Measurements from ENCODE around the gene SLC7A14. TPM values are rescaled to one million over a fixed set of nuclear protein-coding genes. Genes with fewer than 3 reads are reported as not detected.

SLC7A14 gene
- polyA plus RNA-seq, 2 donors: not detected

DNA sequence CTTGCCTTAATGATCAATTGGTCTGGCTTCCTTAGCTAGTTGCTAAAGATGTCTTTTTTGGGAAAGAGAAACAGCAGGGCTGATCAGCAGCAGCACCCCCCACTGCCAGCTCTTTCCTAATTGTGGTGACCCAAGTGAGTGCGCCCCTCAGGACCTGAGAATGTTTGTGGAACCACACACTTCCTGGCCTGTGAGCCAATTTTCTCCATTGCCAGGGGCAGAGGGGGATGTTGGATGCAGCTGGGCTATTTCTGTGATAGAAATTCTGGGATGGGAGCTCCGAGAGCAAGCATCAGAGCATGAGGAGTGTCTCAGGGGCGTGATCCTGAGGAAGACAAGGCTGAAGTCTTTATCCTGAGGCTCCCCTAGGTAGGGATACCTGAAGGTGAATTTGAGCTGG, 100.6 kb downstream of the SLC7A14 start:
- Histone ChIP-seq H3K27ac (ENCODE audit: low read depth in 2 of 2, low read length in 1 of 2) (no peak overlapping the region), H3K36me3 (ENCODE audit: control insufficient read depth in 2 of 2, insufficient read depth in 2 of 2, low read length in 1 of 2) (no peaks in the 10 kb centered on the region), H3K27me3 (ENCODE audit: control insufficient read depth in 1 of 2, insufficient read depth in 2 of 2, low read length in 2 of 2) (no peaks in the 10 kb centered on the region), H3K4me3 (ENCODE audit: low read depth in 1 of 2, low read length in 2 of 2) (no peak overlapping the region), H3K9me3 (ENCODE audit: control insufficient read depth in 2 of 2, insufficient read depth in 1 of 2, low read depth in 1 of 2, low read length in 1 of 2) (no peaks in the 10 kb centered on the region), H3K4me1 (ENCODE audit: control insufficient read depth in 2 of 2, insufficient read depth in 2 of 2, low read length in 1 of 2) (no peaks in the 10 kb centered on the region)
- 75 to 80% methylated on average over 3 of the region's 3 CpGs for WGBS, 2 donors

DNA sequence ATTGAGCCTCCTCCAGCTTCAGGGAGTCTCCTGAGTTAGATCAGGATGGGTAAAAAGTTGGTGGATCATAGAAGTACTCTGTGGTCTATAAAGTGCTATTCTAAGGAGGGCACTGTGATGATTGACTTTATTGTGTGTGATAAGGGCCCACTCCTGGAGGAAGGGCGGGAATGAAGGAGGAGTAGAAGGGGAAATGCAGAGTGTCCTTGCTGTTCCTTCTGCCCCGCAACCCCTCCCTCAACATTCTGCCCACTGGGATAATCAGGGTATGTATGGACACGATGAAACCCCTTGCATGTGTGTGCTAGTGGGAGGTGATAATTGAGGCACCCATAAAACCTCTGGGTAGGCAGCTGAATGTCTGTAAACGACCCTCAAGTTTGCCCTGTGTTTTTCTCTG, 101.0 kb downstream of the SLC7A14 start:
- no peak overlapping the region for H3K27ac ChIP-seq (ENCODE audit: low read depth in 2 of 2, low read length in 1 of 2)
- 71 to 79% methylated on average over 4 of the region's 4 CpGs for WGBS, 2 donors

DNA sequence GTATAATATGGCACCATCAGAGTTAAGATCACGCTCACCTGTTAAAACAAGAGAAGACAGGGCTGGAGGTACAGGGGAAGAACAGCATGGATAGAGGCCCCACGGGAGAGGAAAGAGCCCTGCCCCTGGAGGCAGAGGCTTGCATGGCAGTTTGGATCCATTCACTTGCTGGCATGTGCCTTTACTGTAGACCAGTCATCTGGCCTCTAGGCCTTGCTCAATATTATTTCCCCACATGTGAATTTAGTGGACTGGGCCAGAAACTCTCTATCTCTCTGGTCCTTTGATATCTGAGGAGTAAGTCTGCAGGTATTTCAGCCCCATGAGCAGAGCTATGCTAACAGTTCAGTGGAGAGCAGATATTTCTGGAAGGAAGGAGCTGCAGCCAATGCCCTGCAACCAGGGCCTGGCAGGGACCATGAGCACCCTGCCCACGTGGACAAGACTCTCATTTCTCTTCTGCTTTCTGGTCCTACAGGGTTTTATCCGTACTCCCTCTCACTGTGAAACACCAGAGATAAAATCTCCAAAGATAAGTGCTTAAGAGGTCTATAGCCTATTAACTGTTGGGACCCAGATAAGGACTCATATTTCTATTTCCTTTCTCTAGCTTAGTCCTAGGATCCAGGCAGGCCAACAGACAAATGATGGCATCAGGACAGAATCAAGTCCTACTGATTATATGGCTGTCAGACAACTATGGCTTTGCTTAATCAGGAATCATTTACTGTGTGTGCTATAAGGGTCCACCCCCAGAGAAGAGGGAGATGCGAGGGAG, 102.2 kb downstream of the SLC7A14 start:
- Histone ChIP-seq H3K9me3 (ENCODE audit: control insufficient read depth in 2 of 2, insufficient read depth in 1 of 2, low read depth in 1 of 2, low read length in 1 of 2) (no peaks in the 10 kb centered on the region), H3K4me3 (ENCODE audit: low read depth in 1 of 2, low read length in 2 of 2) (no peak overlapping the region), H3K36me3 (ENCODE audit: control insufficient read depth in 2 of 2, insufficient read depth in 2 of 2, low read length in 1 of 2) (no peaks in the 10 kb centered on the region), H3K27ac (ENCODE audit: low read depth in 2 of 2, low read length in 1 of 2) (no peak overlapping the region), H3K27me3 (ENCODE audit: control insufficient read depth in 1 of 2, insufficient read depth in 2 of 2, low read length in 2 of 2) (no peaks in the 10 kb centered on the region), H3K4me1 (ENCODE audit: control insufficient read depth in 2 of 2, insufficient read depth in 2 of 2, low read length in 1 of 2) (no peaks in the 10 kb centered on the region)
- WGBS, 2 donors: 72 to 73% methylated on average over 5 of the region's 5 CpGs

More for the DNA sequence above, 101.0 kb downstream of the SLC7A14 start:
- no peaks in the 10 kb centered on the region for H3K4me1 ChIP-seq (ENCODE audit: control insufficient read depth in 2 of 2, insufficient read depth in 2 of 2, low read length in 1 of 2)
- H3K9me3 ChIP-seq (ENCODE audit: control insufficient read depth in 2 of 2, insufficient read depth in 1 of 2, low read depth in 1 of 2, low read length in 1 of 2): no peaks in the 10 kb centered on the region
- H3K27me3 ChIP-seq (ENCODE audit: control insufficient read depth in 1 of 2, insufficient read depth in 2 of 2, low read length in 2 of 2): no peaks in the 10 kb centered on the region
- H3K4me3 ChIP-seq (ENCODE audit: low read depth in 1 of 2, low read length in 2 of 2): no peak overlapping the region
- H3K36me3 ChIP-seq (ENCODE audit: control insufficient read depth in 2 of 2, insufficient read depth in 2 of 2, low read length in 1 of 2): no peaks in the 10 kb centered on the region

DNA sequence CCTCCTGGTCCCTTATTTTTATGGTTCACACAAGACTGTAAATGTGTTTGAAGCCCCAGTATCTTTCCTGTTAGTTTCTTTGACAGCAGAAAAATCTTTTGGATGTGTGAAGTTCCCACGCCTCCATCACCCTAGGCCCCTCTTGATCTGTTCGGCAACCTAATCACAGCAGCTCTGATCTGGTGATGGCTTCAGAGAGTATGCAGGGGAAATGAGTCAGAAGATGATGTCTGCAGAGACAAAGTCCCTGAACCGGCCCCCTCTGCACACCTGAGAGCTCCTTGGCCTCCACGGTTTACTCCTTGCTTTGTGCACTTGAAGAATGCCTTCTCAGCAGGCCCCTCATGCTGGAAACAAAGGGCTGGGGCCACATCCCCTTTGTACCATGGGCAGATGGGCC, 103.7 kb downstream of the SLC7A14 start:
- Histone ChIP-seq H3K4me1 (ENCODE audit: control insufficient read depth in 2 of 2, insufficient read depth in 2 of 2, low read length in 1 of 2) (no peaks in the 10 kb centered on the region), H3K4me3 (ENCODE audit: low read depth in 1 of 2, low read length in 2 of 2) (no peak overlapping the region), H3K27ac (ENCODE audit: low read depth in 2 of 2, low read length in 1 of 2) (no peak overlapping the region), H3K27me3 (ENCODE audit: control insufficient read depth in 1 of 2, insufficient read depth in 2 of 2, low read length in 2 of 2) (no peaks in the 10 kb centered on the region), H3K36me3 (ENCODE audit: control insufficient read depth in 2 of 2, insufficient read depth in 2 of 2, low read length in 1 of 2) (no peaks in the 10 kb centered on the region), H3K9me3 (ENCODE audit: control insufficient read depth in 2 of 2, insufficient read depth in 1 of 2, low read depth in 1 of 2, low read length in 1 of 2) (no peaks in the 10 kb centered on the region)
- 75 to 85% methylated on average over 4 of the region's 4 CpGs for WGBS, 2 donors

DNA sequence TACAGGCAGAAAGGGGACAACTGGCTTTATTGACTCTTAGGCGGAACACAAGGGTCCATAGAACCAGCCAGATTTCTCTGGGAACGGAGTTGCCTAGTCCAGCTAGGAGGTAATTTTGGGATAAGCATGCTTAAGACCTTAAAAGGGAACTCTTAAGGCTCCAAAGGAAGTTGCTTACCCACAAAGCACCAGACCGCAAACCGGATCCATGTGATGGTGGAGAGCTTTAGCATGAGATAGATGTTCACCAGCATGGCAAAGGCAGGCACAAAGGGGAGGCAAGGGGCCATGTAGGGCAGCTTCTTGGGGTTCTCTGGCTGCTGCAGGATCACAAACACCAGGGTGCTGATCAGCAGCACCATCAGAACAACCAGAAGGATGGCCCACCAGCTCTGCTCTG, 105.8 kb downstream of the SLC7A14 start:
- no peak overlapping the region for H3K27ac ChIP-seq (ENCODE audit: low read depth in 2 of 2, low read length in 1 of 2)
- 87 to 93% methylated on average over 4 of the region's 4 CpGs for WGBS, 2 donors

DNA sequence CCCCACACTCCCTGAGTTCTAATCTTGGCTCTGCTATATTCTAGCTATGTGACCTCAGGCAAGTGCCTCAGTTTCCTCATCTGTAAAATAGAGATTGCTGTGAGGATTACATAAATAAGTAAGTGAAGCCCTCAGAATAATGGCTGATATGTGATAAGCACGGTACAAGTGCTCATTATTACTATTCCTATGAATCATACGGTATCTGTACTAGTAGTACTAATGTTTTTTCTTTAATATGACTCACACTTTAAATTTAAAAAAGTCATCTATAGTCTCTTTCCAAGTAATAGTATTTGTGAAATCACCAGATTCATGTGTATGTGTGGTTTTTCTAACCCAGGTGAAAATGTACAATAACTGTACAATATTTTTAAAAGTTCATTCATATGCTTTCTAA, 108.5 kb downstream of the SLC7A14 start:
- Histone ChIP-seq H3K4me1 (ENCODE audit: control insufficient read depth in 2 of 2, insufficient read depth in 2 of 2, low read length in 1 of 2) (peaks cover 0 to 3% of the 10 kb centered on the region in 2 donors), H3K27me3 (ENCODE audit: control insufficient read depth in 1 of 2, insufficient read depth in 2 of 2, low read length in 2 of 2) (no peaks in the 10 kb centered on the region), H3K9me3 (ENCODE audit: control insufficient read depth in 2 of 2, insufficient read depth in 1 of 2, low read depth in 1 of 2, low read length in 1 of 2) (no peaks in the 10 kb centered on the region), H3K27ac (ENCODE audit: low read depth in 2 of 2, low read length in 1 of 2) (no peak overlapping the region), H3K36me3 (ENCODE audit: control insufficient read depth in 2 of 2, insufficient read depth in 2 of 2, low read length in 1 of 2) (no peaks in the 10 kb centered on the region), H3K4me3 (ENCODE audit: low read depth in 1 of 2, low read length in 2 of 2) (no peak overlapping the region)
- WGBS, 2 donors: 29 to 38% methylated on average over 2 of the region's 2 CpGs

More for the DNA sequence above, 105.8 kb downstream of the SLC7A14 start:
- Histone ChIP-seq H3K4me1 (ENCODE audit: control insufficient read depth in 2 of 2, insufficient read depth in 2 of 2, low read length in 1 of 2) (no peaks in the 10 kb centered on the region), H3K27me3 (ENCODE audit: control insufficient read depth in 1 of 2, insufficient read depth in 2 of 2, low read length in 2 of 2) (no peaks in the 10 kb centered on the region), H3K4me3 (ENCODE audit: low read depth in 1 of 2, low read length in 2 of 2) (no peak overlapping the region), H3K9me3 (ENCODE audit: control insufficient read depth in 2 of 2, insufficient read depth in 1 of 2, low read depth in 1 of 2, low read length in 1 of 2) (no peaks in the 10 kb centered on the region), H3K36me3 (ENCODE audit: control insufficient read depth in 2 of 2, insufficient read depth in 2 of 2, low read length in 1 of 2) (no peaks in the 10 kb centered on the region)

DNA sequence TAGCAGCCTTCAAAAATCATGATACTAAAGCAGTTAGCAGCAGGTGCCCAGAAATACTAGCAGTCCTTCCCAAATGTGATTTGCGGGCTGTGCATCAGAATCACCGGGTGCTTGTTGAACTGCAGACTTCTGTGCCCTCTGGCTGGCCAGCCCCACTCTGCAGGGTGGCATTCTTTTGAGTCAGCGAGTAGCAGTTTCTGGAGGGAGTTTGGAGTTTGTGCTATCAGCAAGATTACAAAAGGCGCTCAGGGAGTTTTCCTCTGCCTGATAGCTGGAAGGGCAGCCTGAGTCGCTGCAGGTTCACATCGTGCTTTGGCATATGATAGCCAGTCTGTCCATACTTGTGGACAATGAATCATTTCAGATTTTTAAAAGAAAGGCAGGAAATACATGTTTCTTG, 109.6 kb downstream of the SLC7A14 start:
- Histone ChIP-seq H3K4me3 (ENCODE audit: low read depth in 1 of 2, low read length in 2 of 2) (no peak overlapping the region), H3K27me3 (ENCODE audit: control insufficient read depth in 1 of 2, insufficient read depth in 2 of 2, low read length in 2 of 2) (no peaks in the 10 kb centered on the region), H3K9me3 (ENCODE audit: control insufficient read depth in 2 of 2, insufficient read depth in 1 of 2, low read depth in 1 of 2, low read length in 1 of 2) (no peaks in the 10 kb centered on the region), H3K27ac (ENCODE audit: low read depth in 2 of 2, low read length in 1 of 2) (no peak overlapping the region), H3K36me3 (ENCODE audit: control insufficient read depth in 2 of 2, insufficient read depth in 2 of 2, low read length in 1 of 2) (no peaks in the 10 kb centered on the region), H3K4me1 (ENCODE audit: control insufficient read depth in 2 of 2, insufficient read depth in 2 of 2, low read length in 1 of 2) (peaks cover 0 to 3% of the 10 kb centered on the region in 2 donors)
- WGBS, 2 donors: 55 to 77% methylated on average over 6 of the region's 6 CpGs

DNA sequence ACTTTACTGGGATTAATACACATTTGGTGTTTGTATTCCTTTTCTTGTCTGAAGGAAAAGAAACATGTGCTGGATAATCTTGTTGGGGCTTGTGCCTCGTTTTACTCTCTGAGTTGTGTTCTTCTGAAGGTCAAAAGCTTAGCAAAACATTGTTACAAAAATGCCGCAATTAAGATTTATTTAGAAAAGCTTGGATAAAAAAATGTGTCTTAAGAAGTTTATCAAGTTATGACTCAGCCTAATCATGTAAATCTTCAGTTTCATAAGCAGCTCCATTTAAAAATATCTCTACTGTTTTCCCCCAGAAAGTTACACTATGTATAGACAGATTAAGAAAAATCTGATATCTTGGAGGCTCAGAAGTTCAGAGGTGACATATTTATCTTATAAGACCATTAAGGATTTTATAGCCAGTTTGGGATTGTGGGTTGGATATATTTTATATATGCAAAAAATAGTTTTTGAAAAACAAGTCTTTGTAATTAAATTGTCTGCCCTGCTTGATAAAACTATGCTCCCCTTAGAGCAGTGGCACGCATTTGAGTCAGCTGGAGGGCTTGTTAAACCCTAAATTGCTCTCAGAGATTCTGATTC, 110.7 kb downstream of the SLC7A14 start:
- no peaks in the 10 kb centered on the region for H3K9me3 ChIP-seq (ENCODE audit: control insufficient read depth in 2 of 2, insufficient read depth in 1 of 2, low read depth in 1 of 2, low read length in 1 of 2)
- no peak overlapping the region for H3K27ac ChIP-seq (ENCODE audit: low read depth in 2 of 2, low read length in 1 of 2)
- H3K27me3 ChIP-seq (ENCODE audit: control insufficient read depth in 1 of 2, insufficient read depth in 2 of 2, low read length in 2 of 2): no peaks in the 10 kb centered on the region
- no peaks in the 10 kb centered on the region for H3K36me3 ChIP-seq (ENCODE audit: control insufficient read depth in 2 of 2, insufficient read depth in 2 of 2, low read length in 1 of 2)
- H3K4me1 ChIP-seq (ENCODE audit: control insufficient read depth in 2 of 2, insufficient read depth in 2 of 2, low read length in 1 of 2): peaks cover 0 to 3% of the 10 kb centered on the region in 2 donors
- 44 to 59% methylated on average over 3 of the region's 3 CpGs for WGBS, 2 donors
- H3K4me3 ChIP-seq (ENCODE audit: low read depth in 1 of 2, low read length in 2 of 2): no peak overlapping the region

DNA sequence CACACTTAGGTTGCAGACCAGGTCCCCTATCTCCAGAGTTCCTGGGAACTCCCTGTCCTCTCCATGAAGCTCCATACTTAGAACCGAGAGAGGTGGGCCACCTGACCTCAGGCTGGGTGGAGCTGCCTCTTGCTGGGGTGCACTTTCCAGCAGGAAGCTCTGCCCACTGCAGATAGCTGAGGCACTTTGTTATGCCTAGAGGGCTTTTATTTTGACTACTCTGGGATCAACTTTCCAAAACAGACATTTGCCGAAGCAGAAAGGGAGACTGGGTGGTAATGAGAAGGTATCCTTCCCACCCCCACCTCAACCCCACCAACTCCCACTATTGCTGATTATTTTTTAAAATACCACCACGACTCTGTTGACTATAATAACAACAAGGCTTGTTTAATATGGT, 112.5 kb downstream of the SLC7A14 start:
- WGBS, 2 donors: 50 to 55% methylated on average over 3 of the region's 3 CpGs
- Histone ChIP-seq H3K4me1 (ENCODE audit: control insufficient read depth in 2 of 2, insufficient read depth in 2 of 2, low read length in 1 of 2) (peaks cover 0 to 3% of the 10 kb centered on the region in 2 donors), H3K27ac (ENCODE audit: low read depth in 2 of 2, low read length in 1 of 2) (no peak overlapping the region), H3K36me3 (ENCODE audit: control insufficient read depth in 2 of 2, insufficient read depth in 2 of 2, low read length in 1 of 2) (no peaks in the 10 kb centered on the region), H3K9me3 (ENCODE audit: control insufficient read depth in 2 of 2, insufficient read depth in 1 of 2, low read depth in 1 of 2, low read length in 1 of 2) (no peaks in the 10 kb centered on the region), H3K4me3 (ENCODE audit: low read depth in 1 of 2, low read length in 2 of 2) (no peak overlapping the region), H3K27me3 (ENCODE audit: control insufficient read depth in 1 of 2, insufficient read depth in 2 of 2, low read length in 2 of 2) (no peaks in the 10 kb centered on the region)

DNA sequence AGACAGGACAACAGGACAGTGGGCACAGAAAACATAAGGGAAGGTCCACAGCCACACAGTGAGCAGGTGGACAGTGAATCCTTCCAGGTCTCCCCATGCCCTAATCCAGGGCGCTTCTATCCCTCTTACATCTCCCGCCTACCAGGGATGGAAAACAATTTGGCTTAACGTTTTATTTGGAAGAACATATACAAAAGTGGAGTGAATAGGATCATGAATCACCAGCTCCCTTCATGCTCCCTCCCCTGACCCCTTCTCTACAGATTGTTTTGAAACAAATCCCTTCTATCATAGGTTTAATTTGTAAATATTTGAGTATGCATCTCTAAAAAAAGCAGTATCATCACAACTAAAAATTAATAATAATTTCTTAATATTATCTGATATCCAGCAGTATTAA, 114.7 kb downstream of the SLC7A14 start:
- 55 to 66% methylated on average over 3 of the region's 3 CpGs for WGBS, 2 donors
- Histone ChIP-seq H3K36me3 (ENCODE audit: control insufficient read depth in 2 of 2, insufficient read depth in 2 of 2, low read length in 1 of 2) (no peaks in the 10 kb centered on the region), H3K9me3 (ENCODE audit: control insufficient read depth in 2 of 2, insufficient read depth in 1 of 2, low read depth in 1 of 2, low read length in 1 of 2) (no peaks in the 10 kb centered on the region), H3K27ac (ENCODE audit: low read depth in 2 of 2, low read length in 1 of 2) (no peak overlapping the region), H3K4me3 (ENCODE audit: low read depth in 1 of 2, low read length in 2 of 2) (no peak overlapping the region), H3K27me3 (ENCODE audit: control insufficient read depth in 1 of 2, insufficient read depth in 2 of 2, low read length in 2 of 2) (no peaks in the 10 kb centered on the region), H3K4me1 (ENCODE audit: control insufficient read depth in 2 of 2, insufficient read depth in 2 of 2, low read length in 1 of 2) (peaks cover 0 to 3% of the 10 kb centered on the region in 2 donors)
